ENCODE results near the gene GRM3. TPM values are rescaled to one million over a fixed set of nuclear protein-coding genes. Genes with fewer than 3 reads are reported as not detected.

GRM3 gene
- total and polyA plus RNA-seq, 2 of the 8 experiments (the other 6 are each of a cell fraction or from before 2014, with no cell fraction given), result 3.1 to 4.2 TPM

DNA sequence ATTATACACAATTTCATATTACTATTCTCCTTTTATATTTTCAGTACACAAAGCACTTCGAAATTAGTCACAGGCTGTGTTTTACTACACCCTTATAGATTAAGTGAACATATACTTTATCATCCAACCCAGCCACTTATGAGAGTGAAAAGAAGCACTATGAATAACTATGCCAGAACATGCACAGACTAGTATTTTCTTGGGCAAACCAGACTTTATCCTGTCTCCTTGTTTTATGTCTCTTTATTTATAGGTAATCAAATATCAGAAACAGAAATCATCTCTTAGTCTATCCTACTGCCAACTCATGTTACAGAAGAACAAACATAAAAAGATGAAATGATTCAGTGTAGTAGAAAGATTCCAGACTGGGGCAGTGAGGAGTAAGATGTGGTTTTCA lies 171.8 kb downstream of the GRM3 start:
- no peak overlapping the region for H3K56ac ChIP-seq (replicated peaks; ENCODE audit: insufficient read length, low read depth, low read length)
- no peak for TF ChIP-seq RAD21 (IDR thresholded peaks at IDR 0.05 in 1 of 2, conservative IDR thresholded peaks at IDR 0.05 in 1 of 2; ENCODE audit: low read depth in 2 of 2, low read length in 2 of 2)
- TF ChIP-seq SAP30 (IDR thresholded peaks at IDR 0.05; ENCODE audit: insufficient read depth, insufficient replicate concordance, low read length), result no peak
- no peak for TF ChIP-seq SP2 (IDR thresholded peaks at IDR 0.05; ENCODE audit: low read length)
- no peak for TF ChIP-seq TAF7 (optimal IDR thresholded peaks at IDR 0.05; ENCODE audit: borderline replicate concordance, low read depth, low read length)
- TF ChIP-seq TBP (IDR thresholded peaks at IDR 0.05; ENCODE audit: low read depth, low read length), result no peak
- TF ChIP-seq EGR1 (IDR thresholded peaks at IDR 0.05; ENCODE audit: borderline replicate concordance, low read depth, low read length), result no peak
- no peak for TF ChIP-seq BCL11A (IDR thresholded peaks at IDR 0.05; ENCODE audit: low read depth in 2 of 2, low read length in 2 of 2)
- TF ChIP-seq CHD1 (IDR thresholded peaks at IDR 0.05; ENCODE audit: low read depth, low read length), result no peak
- TF ChIP-seq POU5F1 (IDR thresholded peaks at IDR 0.05; ENCODE audit: low read depth, low read length), result no peak
- TF ChIP-seq BRCA1 (IDR thresholded peaks at IDR 0.05; ENCODE audit: low read depth, low read length), result no peak
- no peak for TF ChIP-seq SRF (IDR thresholded peaks at IDR 0.05; ENCODE audit: low read depth, low read length)
- TF ChIP-seq ZNF274 (IDR thresholded peaks at IDR 0.05; ENCODE audit: borderline replicate concordance, extremely low read depth, low read length), result no peak
- no peak for TF ChIP-seq CBX5 (IDR thresholded peaks at IDR 0.05; ENCODE audit: low read depth, low read length)
- no peak for TF ChIP-seq ASH2L (IDR thresholded peaks at IDR 0.05; ENCODE audit: low read length)
- no peak for TF ChIP-seq RNF2 (IDR thresholded peaks at IDR 0.05; ENCODE audit: borderline replicate concordance, low read depth, low read length, missing control alignments, poor library complexity, severe bottlenecking)

More for the DNA sequence above, 171.8 kb downstream of the GRM3 start:
- ChIA-PET CTCF (ENCODE audit: partially characterized antibody) (interaction anchor here (0.6 to 8.5 kb wide), 23 partner anchors 9 to 300 kb away, joined by 3 to 100 read pairs (median 4); no protein-coding TSS in a partner anchor), POLR2A (ENCODE audit: partially characterized antibody) (no interaction called here)
- Histone ChIP-seq H3K9ac (replicated peaks in 1 of 4; ENCODE audit: extremely low read depth in 1 of 4, low read depth in 3 of 4, low read length in 3 of 4) (no peak overlapping the region), H3K23ac (ENCODE audit: insufficient read length) (no peak overlapping the region), H2BK12ac (ENCODE audit: low read depth, low read length) (no peak overlapping the region), H3K36me3 (ENCODE audit: control insufficient read depth in 2 of 4, insufficient read depth in 4 of 4, low read length in 3 of 4) (no peaks in the 10 kb centered on the region), H2BK20ac (ENCODE audit: low read length) (no peak overlapping the region), H2AK5ac (ENCODE audit: low read depth, low read length) (no peak overlapping the region), H4K91ac (replicated peaks; ENCODE audit: insufficient read length, low read length) (no peak overlapping the region), H3K4me1 (replicated peaks in 1 of 4; ENCODE audit: control insufficient read depth in 3 of 4, insufficient read depth in 4 of 4, low read length in 3 of 4) (no peaks in the 10 kb centered on the region), H3K4me3 (ENCODE audit: extremely low read depth in 1 of 4, insufficient read depth in 2 of 4, low read depth in 3 of 4, low read length in 4 of 4) (no peak overlapping the region), H3K14ac (ENCODE audit: insufficient read length) (no peak overlapping the region), H2AFZ (ENCODE audit: low read length) (no peak overlapping the region), H3K27me3 (replicated peaks in 1 of 4; ENCODE audit: control insufficient read depth in 3 of 4, extremely low read depth in 1 of 4, insufficient read depth in 3 of 4, low read length in 3 of 4) (peaks cover 0 to 1% (median 0%) of the 10 kb centered on the region in 4 experiments; a peak in 1 of 7 replicates), H2BK120ac (replicated peaks; ENCODE audit: low read depth, low read length) (no peak overlapping the region), H4K5ac (ENCODE audit: insufficient read length, low read depth, low read length) (no peak overlapping the region), H4K20me1 (replicated peaks in 1 of 2; ENCODE audit: control insufficient read depth in 1 of 2, insufficient read depth in 2 of 2, low read length in 2 of 2) (no peaks in the 10 kb centered on the region), H3K18ac (ENCODE audit: extremely low read depth, low read length) (no peak overlapping the region), H3K27ac (ENCODE audit: low read depth, low read length) (no peak overlapping the region), H2BK5ac (ENCODE audit: low read depth, low read length) (no peak overlapping the region), H3K23me2 (ENCODE audit: low read depth, low read length) (no peaks in the 10 kb centered on the region), H3K79me1 (ENCODE audit: low read depth, low read length) (no peaks in the 10 kb centered on the region), H4K8ac (ENCODE audit: extremely low read depth, insufficient read depth, low read length) (no peak overlapping the region), H2BK15ac (ENCODE audit: low read length) (no peak overlapping the region), H3K4ac (replicated peaks; ENCODE audit: insufficient read length, low read depth, low read length) (no peak overlapping the region), H3K4me2 (ENCODE audit: insufficient read depth in 1 of 2, low read depth in 2 of 2, low read length in 2 of 2) (no peak overlapping the region), H3K9me3 (ENCODE audit: insufficient read depth in 2 of 2, low read depth in 1 of 2, low read length in 1 of 2) (no peaks in the 10 kb centered on the region), H3K79me2 (ENCODE audit: control insufficient read depth in 1 of 2, insufficient read depth in 2 of 2, low read length in 2 of 2) (no peaks in the 10 kb centered on the region)
- no peak for FAIRE-seq
- no peak for DNase-seq (ENCODE audit: low read depth in 1 of 2, low spot score in 2 of 2)
- 95% methylated on average over 1 of the region's 1 CpG; no CpG with 5 or more reads in 1 of the 2 experiments for WGBS, 2 experiments (ENCODE audit: extremely low coverage in 1 of 2, insufficient coverage in 1 of 2, insufficient read length in 1 of 2, insufficient replicate concordance in 2 of 2, low coverage in 1 of 2, low lambda C conversion rate in 2 of 2, missing lambda C conversion rate in 1 of 2)

All from H1 (cell line).